ENCODE results near the gene GGA1. TPM values are rescaled to one million over a fixed set of nuclear protein-coding genes. Genes with fewer than 3 reads are reported as not detected.
A peak's percentile ranks its signal among the peaks of the same experiment; 100 is the strongest.

GGA1 gene
- total RNA-seq, 1 experiment from 2014 or later: 52.7 TPM

DNA sequence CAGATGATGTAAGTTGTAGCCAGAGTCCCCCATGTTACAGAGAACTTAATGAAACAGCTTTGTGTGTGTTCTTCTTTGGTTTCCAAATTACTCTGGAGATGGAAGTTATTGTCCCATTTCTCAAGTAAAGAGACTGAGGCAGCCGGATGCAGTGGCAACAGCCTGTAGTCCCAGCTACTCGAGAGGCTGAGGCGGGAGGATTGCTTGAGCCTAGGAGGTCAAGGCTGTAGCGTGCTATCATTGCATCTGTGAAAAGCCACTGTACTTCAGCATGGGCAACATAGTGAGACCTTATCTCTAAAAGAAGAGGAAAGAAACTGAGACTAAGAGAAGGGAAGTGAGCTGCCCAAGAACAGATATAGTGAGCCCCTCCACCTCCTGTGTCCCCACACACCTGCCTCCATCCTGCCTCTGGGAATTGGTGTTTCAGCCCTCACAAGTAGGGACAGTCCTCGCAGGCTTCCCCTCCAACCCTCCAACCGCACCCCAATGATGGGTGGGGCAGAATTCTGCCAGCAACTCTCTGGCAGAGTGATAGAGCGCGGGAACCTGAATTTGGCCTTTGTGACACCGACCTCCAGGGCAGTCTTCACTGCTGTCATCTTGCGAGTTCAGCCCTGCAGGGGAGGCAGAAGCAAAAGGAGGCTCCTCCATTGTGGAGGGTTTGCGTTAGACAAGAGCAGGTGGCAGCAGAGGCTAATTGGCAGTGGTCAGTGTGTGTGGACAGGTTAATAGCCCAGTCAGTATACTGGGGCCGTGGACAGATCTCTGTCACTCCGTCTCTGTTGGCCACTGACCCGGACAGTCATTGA, 51.5 kb downstream of the GGA1 start:
- H3K4me3 Mint-ChIP-seq (ENCODE audit: unreplicated experiment): peak overlapping the region; percentile 89
- ChIA-PET POLR2A (interaction anchor here (1.0 to 3.6 kb wide), 7 partner anchors 16 to 227 kb away, joined by 3 to 49 read pairs (median 14); partner anchors contain the start of genes GCAT, GGA1 and LGALS1), CTCF (interaction anchor here (0.6 to 5.2 kb wide), 5 partner anchors 10 to 88 kb away, joined by 3 to 30 read pairs (median 4); no protein-coding TSS in a partner anchor)
- no peaks in the 10 kb centered on the region for H3K9me3 Mint-ChIP-seq (ENCODE audit: unreplicated experiment)
- peaks cover 22% of the 10 kb centered on the region for H3K36me3 Mint-ChIP-seq (ENCODE audit: insufficient read depth, unreplicated experiment)
- H3K4me1 Mint-ChIP-seq (ENCODE audit: insufficient read depth, unreplicated experiment): peaks cover 22% of the 10 kb centered on the region
- H3K27ac Mint-ChIP-seq (ENCODE audit: low read depth, unreplicated experiment): peak overlapping the region; percentile 31
- TF ChIP-seq CTCF (IDR thresholded peaks at IDR 0.05; ENCODE audit: unreplicated experiment): no peak
- BruUV-seq (replicated peaks): TSS peak; percentile 18
- DNase-seq (ENCODE audit: unreplicated experiment): no peak
- intact Hi-C loops (cut with micrococcal nuclease): loop anchor here (2.0 kb wide), 1 partner anchor 17 kb away; no protein-coding TSS in a partner anchor
- no peaks in the 10 kb centered on the region for H3K27me3 Mint-ChIP-seq (ENCODE audit: insufficient read depth, unreplicated experiment)

DNA sequence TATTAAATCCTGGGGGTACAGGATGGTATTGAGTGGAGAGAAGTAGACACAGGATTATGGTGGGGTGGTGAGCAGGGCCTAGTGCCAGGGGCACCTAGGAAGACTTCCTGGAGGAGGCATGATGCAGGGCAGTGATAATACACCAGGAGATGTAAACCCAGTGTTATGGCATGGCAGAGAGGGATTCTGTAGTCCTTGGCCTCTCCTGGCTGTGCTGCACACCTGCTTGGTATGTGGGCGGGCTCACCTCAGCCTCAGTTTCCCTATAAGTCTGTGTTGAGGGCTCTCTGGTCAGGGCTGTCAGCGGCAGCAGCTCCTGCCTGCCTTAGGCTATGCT, 52.0 kb downstream of the GGA1 start:
- H3K27ac Mint-ChIP-seq (ENCODE audit: low read depth, unreplicated experiment): peak overlapping the region; percentile 31
- peaks cover 22% of the 10 kb centered on the region for H3K36me3 Mint-ChIP-seq (ENCODE audit: insufficient read depth, unreplicated experiment)
- no peak for DNase-seq (ENCODE audit: unreplicated experiment)
- H3K4me1 Mint-ChIP-seq (ENCODE audit: insufficient read depth, unreplicated experiment): peaks cover 22% of the 10 kb centered on the region
- no peak for TF ChIP-seq CTCF (IDR thresholded peaks at IDR 0.05; ENCODE audit: unreplicated experiment)
- BruUV-seq (replicated peaks): no TSS peak
- H3K4me3 Mint-ChIP-seq (ENCODE audit: unreplicated experiment): peak overlapping the region; percentile 28
- POLR2A ChIA-PET: interaction anchor here (0.8 to 3.6 kb wide), 2 partner anchors 13 to 15 kb away, joined by 5 to 49 read pairs; partner anchors contain the start of gene LGALS1
- no peaks in the 10 kb centered on the region for H3K9me3 Mint-ChIP-seq (ENCODE audit: unreplicated experiment)
- intact Hi-C loops (cut with micrococcal nuclease): no loop called here
- no peaks in the 10 kb centered on the region for H3K27me3 Mint-ChIP-seq (ENCODE audit: insufficient read depth, unreplicated experiment)
- CTCF ChIA-PET: interaction anchor here (0.6 to 5.2 kb wide), 5 partner anchors 17 to 157 kb away, joined by 3 to 30 read pairs (median 3); no protein-coding TSS in a partner anchor

DNA sequence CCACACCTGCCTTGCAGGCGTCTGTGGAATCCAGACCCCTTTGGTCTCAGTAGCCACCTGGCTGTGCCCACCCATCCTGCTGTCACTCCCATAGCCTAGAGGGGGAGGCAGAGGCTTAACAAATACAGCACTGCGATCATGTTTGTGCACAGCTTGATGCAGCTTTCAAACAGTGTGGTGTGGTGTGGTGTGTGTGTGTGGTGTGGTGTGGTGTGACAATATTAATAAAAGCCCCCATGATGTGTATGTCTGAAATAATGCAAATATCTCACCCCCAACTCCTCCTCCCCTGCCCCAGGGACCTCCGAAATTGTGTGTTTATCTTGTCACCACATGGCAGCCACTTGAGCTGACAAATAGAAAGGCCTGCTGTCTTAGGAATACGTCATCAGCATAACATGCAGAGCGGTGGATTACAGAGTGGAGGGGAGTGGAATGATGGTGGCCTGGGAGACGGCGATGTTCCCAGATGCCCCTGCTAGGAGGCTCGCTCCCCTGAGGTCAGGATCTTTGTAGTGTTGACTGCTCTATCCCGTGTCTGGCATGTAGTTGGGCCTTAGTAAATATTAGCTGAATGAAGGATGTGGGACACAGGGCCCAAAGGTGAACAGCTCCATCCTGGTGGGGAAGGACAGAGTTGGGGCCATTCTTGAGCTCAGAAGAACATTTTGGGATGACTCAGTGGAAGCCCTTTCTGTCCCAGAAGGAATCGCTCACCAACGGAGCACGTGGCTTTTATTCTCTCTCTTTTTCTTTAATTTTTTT, 52.7 kb downstream of the GGA1 start:
- CTCF ChIA-PET: interaction anchor here (0.6 to 5.2 kb wide), 7 partner anchors 9 to 373 kb away, joined by 3 to 30 read pairs (median 3); no protein-coding TSS in a partner anchor
- BruUV-seq (replicated peaks): no TSS peak
- Mint-ChIP-seq H3K9me3 (ENCODE audit: unreplicated experiment) (no peaks in the 10 kb centered on the region), H3K4me1 (ENCODE audit: insufficient read depth, unreplicated experiment) (peaks cover 22% of the 10 kb centered on the region), H3K27me3 (ENCODE audit: insufficient read depth, unreplicated experiment) (no peaks in the 10 kb centered on the region), H3K36me3 (ENCODE audit: insufficient read depth, unreplicated experiment) (peaks cover 22% of the 10 kb centered on the region), H3K4me3 (ENCODE audit: unreplicated experiment) (no peak overlapping the region), H3K27ac (ENCODE audit: low read depth, unreplicated experiment) (no peak overlapping the region)
- intact Hi-C loops (cut with micrococcal nuclease): no loop called here
- TF ChIP-seq CTCF (IDR thresholded peaks at IDR 0.05; ENCODE audit: unreplicated experiment): peak; percentile 8
- POLR2A ChIA-PET: interaction anchor here (0.8 kb wide), 1 partner anchor 13 kb away, joined by 5 read pairs; no protein-coding TSS in a partner anchor
- DNase-seq (ENCODE audit: unreplicated experiment): no peak

DNA sequence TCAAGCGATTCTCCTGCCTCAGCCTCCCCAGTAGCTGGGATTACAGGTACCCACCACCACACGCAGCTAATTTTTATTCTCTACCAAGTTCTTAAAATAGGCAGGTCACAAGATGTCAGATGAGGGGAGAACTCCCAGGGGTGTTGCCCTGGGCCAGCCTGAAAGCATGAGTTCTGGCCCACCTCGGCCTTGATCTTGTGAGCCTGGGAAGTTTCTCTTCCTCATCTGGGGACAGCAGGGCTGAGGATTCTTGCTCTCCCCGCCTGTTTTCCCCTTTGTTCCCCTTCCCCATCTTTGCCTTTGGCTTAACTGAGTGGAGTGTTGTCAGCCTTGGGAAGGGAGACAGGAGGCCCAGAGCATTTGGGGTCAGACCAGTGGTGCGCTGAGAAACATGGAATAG, 53.4 kb downstream of the GGA1 start:
- ChIA-PET POLR2A (no interaction called here), CTCF (interaction anchor here (0.6 to 5.2 kb wide), 3 partner anchors 8 to 44 kb away, joined by 3 to 30 read pairs (median 3); no protein-coding TSS in a partner anchor)
- no peak for DNase-seq (ENCODE audit: unreplicated experiment)
- H3K27ac Mint-ChIP-seq (ENCODE audit: low read depth, unreplicated experiment): no peak overlapping the region
- no peak overlapping the region for H3K4me3 Mint-ChIP-seq (ENCODE audit: unreplicated experiment)
- no peaks in the 10 kb centered on the region for H3K27me3 Mint-ChIP-seq (ENCODE audit: insufficient read depth, unreplicated experiment)
- H3K36me3 Mint-ChIP-seq (ENCODE audit: insufficient read depth, unreplicated experiment): peaks cover 28% of the 10 kb centered on the region
- no peak for TF ChIP-seq CTCF (IDR thresholded peaks at IDR 0.05; ENCODE audit: unreplicated experiment)
- peaks cover 22% of the 10 kb centered on the region for H3K4me1 Mint-ChIP-seq (ENCODE audit: insufficient read depth, unreplicated experiment)
- BruUV-seq (replicated peaks): no TSS peak
- H3K9me3 Mint-ChIP-seq (ENCODE audit: unreplicated experiment): no peaks in the 10 kb centered on the region
- intact Hi-C loops (cut with micrococcal nuclease): no loop called here

Measured in MCF 10A (cell line).